GM12878 (cell line): ENCODE results near the gene ZNF841. TPM values are rescaled to one million over a fixed set of nuclear protein-coding genes. Genes with fewer than 3 reads are reported as not detected.

ENCODE experiments used
- ATAC-seq: fragments of 200-7000 bp; cut with Tn5 transposase; 3 replicates; pipeline ENCODE4 v1.9.1; 2020; ENCODE audit warnings: mild to moderate bottlenecking, moderate library complexity
- BruUV-seq: library from RNA; stranded (reverse); fragments of 400-500 nt; replicated peaks from 2 replicates; lab custom pipeline; 2021; lab: Mats Ljungman, UMichigan
- CTCF ChIA-PET: fragments of 300-600 bp; sonication (Branson Sonifier 250); formaldehyde crosslinking; extraction: SDS; loops from one replicate; lab custom pipeline; 2021; ENCODE audit warnings: inconsistent platforms; lab: Yijun Ruan, JAX
- POLR2A ChIA-PET: fragments of 350-600 bp; formaldehyde crosslinking; extraction: SDS; loops from one replicate; lab custom pipeline; 2021; ENCODE audit warnings: inconsistent platforms; lab: Charles Lee
- RAD21 ChIA-PET: fragments of 300-600 bp; sonication (Branson Sonifier 250); formaldehyde crosslinking; loops from one replicate; lab custom pipeline; 2023; ENCODE audit warnings: antibody characterized with exemption; ENCODE audit not compliant: unreplicated experiment; lab: Charles Lee
- SMC1A ChIA-PET: fragments of 300-600 bp; sonication (Branson Sonifier 250); formaldehyde crosslinking; loops from one replicate; lab custom pipeline; 2023; ENCODE audit not compliant: unreplicated experiment, uncharacterized antibody; lab: Charles Lee
- DNase-seq: peaks from one replicate; pipeline ENCODE4 v3.0.0-alpha.2; 2011; ENCODE audit warnings: low read depth, low spot score
- FAIRE-seq: peaks from 3 replicates; lab custom pipeline; 2011; peaks lifted over from hg19 to GRCh38; lab: Jason Lieb, UNC
- H2AFZ ChIP-seq: 2 replicates; pipeline ENCODE4 v1.6.0; 2011; ENCODE audit warnings: low read depth, low read length, control low read depth; ENCODE audit not compliant: control insufficient read depth
- H3K27ac ChIP-seq: 2 replicates; pipeline ENCODE4 v1.5.1; 2011; ENCODE audit warnings: control low read depth; ENCODE audit not compliant: control insufficient read depth, insufficient read depth
- H3K27me3 ChIP-seq, 2 experiments: replicated peaks in 1 of 2; 2 replicates each; pipeline versions ENCODE4 v1.6.0 to v1.6.1; 2011; ENCODE audit warnings: low read length in 1 of 2; ENCODE audit not compliant: control insufficient read depth in 2 of 2, insufficient read depth in 2 of 2
- H3K36me3 ChIP-seq, 2 experiments: 2 replicates each; pipeline ENCODE4 v1.5.1; 2011; ENCODE audit warnings: low read length in 1 of 2; ENCODE audit not compliant: control insufficient read depth in 2 of 2, insufficient read depth in 2 of 2
- H3K4me1 ChIP-seq: 2 replicates; pipeline ENCODE4 v1.6.1; 2011; ENCODE audit warnings: mild to moderate bottlenecking, low read length, moderate library complexity, mixed read lengths; ENCODE audit not compliant: control insufficient read depth, insufficient read depth
- H3K4me2 ChIP-seq: 2 replicates; pipeline ENCODE4 v1.6.0; 2011; ENCODE audit warnings: control low read depth; ENCODE audit not compliant: control insufficient read depth, insufficient read depth
- H3K4me3 ChIP-seq: fragments of 200-600 bp; sonication (generic); 2 replicates; pipeline ENCODE4 v1.5.1; 2016
- H3K79me2 ChIP-seq: 2 replicates; pipeline ENCODE4 v1.6.0; 2011; ENCODE audit warnings: low read length; ENCODE audit not compliant: control insufficient read depth, insufficient read depth
- H3K9ac ChIP-seq: 2 replicates; pipeline ENCODE4 v1.8.0; 2011; ENCODE audit warnings: low read length, control low read depth, mixed read lengths; ENCODE audit not compliant: control insufficient read depth, insufficient read depth
- H3K9me3 ChIP-seq: replicated peaks from 3 replicates; pipeline ENCODE4 v1.5.1; 2011; ENCODE audit warnings: mild to moderate bottlenecking, low read length; ENCODE audit not compliant: control insufficient read depth, insufficient read depth
- H4K20me1 ChIP-seq: 2 replicates; pipeline ENCODE4 v1.6.0; 2011; ENCODE audit not compliant: control insufficient read depth, insufficient read depth
- BCL3 ChIP-seq: IDR thresholded peaks from 2 replicates; pipeline ENCODE4 v1.6.1; 2011; ENCODE audit warnings: borderline replicate concordance, low read depth, mild to moderate bottlenecking, moderate library complexity, low read length; ENCODE audit not compliant: insufficient read depth, poor library complexity, severe bottlenecking
- BHLHE40 ChIP-seq, 2 experiments: fragments of 450-650 bp in 1 of 2; IDR thresholded peaks; 2 replicates each; pipeline ENCODE4 v1.6.1; 2011 to 2017; ENCODE audit warnings: low read depth in 2 of 2, borderline replicate concordance in 1 of 2, improper control_type of control experiment in 1 of 2, low read length in 1 of 2, mild to moderate bottlenecking in 1 of 2
- BMI1 ChIP-seq: fragments of 450-650 bp; IDR thresholded peaks from 2 replicates; pipeline ENCODE4 v1.6.1; 2016; ENCODE audit warnings: mild to moderate bottlenecking, moderate library complexity, borderline replicate concordance
- CEBPZ ChIP-seq: fragments of 150-350 bp; IDR thresholded peaks from 2 replicates; pipeline ENCODE4 v1.6.1; 2016; ENCODE audit warnings: low read depth, low read length
- DPF2 ChIP-seq: fragments of 450-650 bp; IDR thresholded peaks from 2 replicates; pipeline ENCODE4 v1.6.1; 2017; ENCODE audit warnings: mild to moderate bottlenecking
- KLF5 ChIP-seq: fragments of 450-650 bp; IDR thresholded peaks from 2 replicates; pipeline ENCODE4 v1.6.1; 2014; ENCODE audit warnings: mild to moderate bottlenecking; ENCODE audit not compliant: partially characterized antibody
- MAX ChIP-seq: IDR thresholded peaks from 2 replicates; pipeline ENCODE4 v1.6.1; 2012; ENCODE audit warnings: low read depth, low read length, improper control_type of control experiment
- PBX3 ChIP-seq: IDR thresholded peaks from 2 replicates; pipeline ENCODE4 v1.6.1; 2011; ENCODE audit warnings: mild to moderate bottlenecking, low read depth, low read length, moderate library complexity; ENCODE audit not compliant: insufficient replicate concordance
- RFX5 ChIP-seq: IDR thresholded peaks from 2 replicates; pipeline ENCODE4 v1.6.1; 2011; ENCODE audit warnings: low read depth, low read length, improper control_type of control experiment
- RUNX3 ChIP-seq: IDR thresholded peaks from 2 replicates; pipeline ENCODE4 v1.6.1; 2012; ENCODE audit warnings: low read length, inconsistent platforms
- SIX5 ChIP-seq: IDR thresholded peaks from 2 replicates; pipeline ENCODE4 v1.6.1; 2011; ENCODE audit warnings: mild to moderate bottlenecking, low read depth, low read length, moderate library complexity; ENCODE audit not compliant: severe bottlenecking
- SMAD5 ChIP-seq: IDR thresholded peaks from 2 replicates; pipeline ENCODE4 v1.6.1; 2016; ENCODE audit warnings: antibody characterized with exemption, low read depth
- STAT3 ChIP-seq: IDR thresholded peaks from 2 replicates; pipeline ENCODE4 v1.6.1; 2011; ENCODE audit warnings: low read depth, low read length, improper control_type of control experiment
- TBL1XR1 ChIP-seq: IDR thresholded peaks from 2 replicates; pipeline ENCODE4 v1.6.1; 2012; ENCODE audit warnings: low read depth, low read length, improper control_type of control experiment
- ZBTB33 ChIP-seq: fragments of 450-650 bp; IDR thresholded peaks from 2 replicates; pipeline ENCODE4 v1.6.1; 2017; ENCODE audit warnings: mild to moderate bottlenecking
- ZZZ3 ChIP-seq: IDR thresholded peaks from 2 replicates; pipeline ENCODE4 v1.6.1; 2011; ENCODE audit warnings: low read depth; ENCODE audit not compliant: control insufficient read depth, insufficient read length
- WGBS: methylation state at CpG from one replicate; pipeline ENCODE4 v1.1.6; 2016; ENCODE audit warnings: low lambda C conversion rate; ENCODE audit not compliant: insufficient replicate concordance, insufficient coverage; ENCODE audit errors: missing lambda C conversion rate; 5-methylcytosine and 5-hydroxymethylcytosine counted together
- in situ Hi-C: fragments of 300-500 bp; cut with MboI; formaldehyde crosslinking; loops from 9 replicates; pipeline ENCODE4 v1.14.3; 2018; ENCODE audit warnings: mixed read lengths
- intact Hi-C: fragments of 100-400 bp; cut with micrococcal nuclease; formaldehyde crosslinking; loops from one replicate; pipeline ENCODE4 v1.14.2; 2022; ENCODE audit not compliant: unreplicated experiment
- polyA plus RNA-seq, 11 experiments: library from polyadenylated mRNA; depleted of rRNA in 4 of 11; unstranded in 6 of 11; stranded (reverse) in 5 of 11; fragments of >200 nt; fragmentation: Nextera tagmentation in 4 of 11; fragmentation: Illumina TruSeq in 1 of 11; extraction: Ambion mirVana in 4 of 11; extraction: Trizol in 1 of 11; gene quantifications; 1 replicate in 1 of 11; 2 replicates in 10 of 11; pipeline versions ENCODE4 v1.2.1 to v1.2.3, GENCODE V29; 2011 to 2016; ENCODE audit warnings: inconsistent platforms in 2 of 11, missing spikeins in 2 of 11, low read depth in 1 of 11
- total RNA-seq, 4 experiments: library from RNA; depleted of rRNA in 3 of 4; stranded (reverse); fragments of >200 nt in 3 of 4; fragmentation: Illumina TruSeq in 1 of 4; extraction: Trizol in 1 of 4; gene quantifications; 2 replicates each; pipeline versions ENCODE4 v1.2.1 to v1.2.3, GENCODE V29; 2013 to 2021

Gene ZNF841
- total and polyA plus RNA-seq, 10 of the 15 experiments (the other 5 are each of a cell fraction or from before 2014, with no cell fraction given): 1.4 to 15.0 (median 8.2) TPM

GRCh38 chr19:52141203-52141602 is 45.6 kb upstream of the ZNF841 start:
- peaks cover 4% of the 10 kb centered on the region; the same call in 2 of the 3 replicates for H3K9me3 ChIP-seq
- DNase-seq: no peak
- no peaks in the 10 kb centered on the region for H3K27me3 ChIP-seq
- H3K27ac ChIP-seq: no peak overlapping the region
- H4K20me1 ChIP-seq: no peaks in the 10 kb centered on the region
- CTCF ChIA-PET: interaction anchor here (0.6 to 4.2 kb wide), 5 partner anchors 10 to 461 kb away, joined by 3 to 52 read pairs (median 3); partner anchors contain the start of gene ZNF880
- H3K4me2 ChIP-seq: no peak overlapping the region
- in situ Hi-C loops: loop anchor here (5.0 kb wide), 1 partner anchor 91 kb away; no protein-coding TSS in a partner anchor
- RAD21 ChIA-PET: no interaction called here
- SMC1A ChIA-PET: interaction anchor here (1.1 to 1.2 kb wide), 2 partner anchors 68 to 88 kb away, joined by 3 read pairs; no protein-coding TSS in a partner anchor
- no peak overlapping the region for H3K4me3 ChIP-seq
- no peaks in the 10 kb centered on the region for H3K36me3 ChIP-seq
- no peak for ATAC-seq
- no peak for FAIRE-seq
- H3K9ac ChIP-seq: no peak overlapping the region
- TF ChIP-seq ZZZ3 (no peak), BMI1 (no peak), SMAD5 (no peak), MAX (no peak), STAT3 (no peak), RFX5 (no peak), KLF5 (no peak), BCL3 (no peak), CEBPZ (no peak), RUNX3 (no peak), PBX3 (no peak), BHLHE40 (IDR thresholded peaks at IDR 0.05; ENCODE audit: borderline replicate concordance in 1 of 2, low read depth in 2 of 2, low read length in 1 of 2) (no peak), ZBTB33 (no peak), SIX5 (no peak), TBL1XR1 (no peak), DPF2 (no peak)
- no peak overlapping the region for H2AFZ ChIP-seq
- H3K4me1 ChIP-seq: peaks cover 5% of the 10 kb centered on the region
- WGBS: 53% methylated on average over 2 of the region's 2 CpGs
- intact Hi-C loops: no loop called here
- POLR2A ChIA-PET: no interaction called here
- BruUV-seq: no TSS peak
- H3K79me2 ChIP-seq: peaks cover 9% of the 10 kb centered on the region
